ENCODE measurements around the gene SUSD1. TPM values are rescaled to one million over a fixed set of nuclear protein-coding genes. Genes with fewer than 3 reads are reported as not detected.
A peak's percentile ranks its signal among the peaks of the same experiment; 100 is the strongest.

SUSD1 gene
- total RNA-seq, 1 donor from 2014 or later = 15.7 TPM

DNA sequence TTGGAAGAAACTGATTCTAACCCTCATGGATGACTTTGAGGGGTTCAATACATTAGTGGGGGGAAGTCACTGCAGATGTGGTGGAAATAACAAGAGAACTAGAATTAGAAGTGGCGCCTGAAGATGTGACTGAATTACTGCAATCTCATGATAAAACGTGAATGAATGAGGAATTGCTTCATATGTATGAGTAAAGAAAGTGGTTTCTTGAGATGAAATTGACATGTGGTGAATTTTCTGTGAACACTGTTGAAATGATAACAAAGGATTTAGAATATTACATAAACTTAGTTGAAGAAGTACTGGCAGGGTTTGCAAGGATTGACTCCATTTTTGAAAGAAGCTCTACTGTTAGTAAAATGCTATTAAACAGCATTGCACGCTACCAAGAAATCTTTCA lies 165.4 kb downstream of the SUSD1 start:
- POLR2A ChIA-PET = interaction anchor here (0.6 kb wide), 1 partner anchor 26 kb away, joined by 3 read pairs; no protein-coding TSS in a partner anchor

DNA sequence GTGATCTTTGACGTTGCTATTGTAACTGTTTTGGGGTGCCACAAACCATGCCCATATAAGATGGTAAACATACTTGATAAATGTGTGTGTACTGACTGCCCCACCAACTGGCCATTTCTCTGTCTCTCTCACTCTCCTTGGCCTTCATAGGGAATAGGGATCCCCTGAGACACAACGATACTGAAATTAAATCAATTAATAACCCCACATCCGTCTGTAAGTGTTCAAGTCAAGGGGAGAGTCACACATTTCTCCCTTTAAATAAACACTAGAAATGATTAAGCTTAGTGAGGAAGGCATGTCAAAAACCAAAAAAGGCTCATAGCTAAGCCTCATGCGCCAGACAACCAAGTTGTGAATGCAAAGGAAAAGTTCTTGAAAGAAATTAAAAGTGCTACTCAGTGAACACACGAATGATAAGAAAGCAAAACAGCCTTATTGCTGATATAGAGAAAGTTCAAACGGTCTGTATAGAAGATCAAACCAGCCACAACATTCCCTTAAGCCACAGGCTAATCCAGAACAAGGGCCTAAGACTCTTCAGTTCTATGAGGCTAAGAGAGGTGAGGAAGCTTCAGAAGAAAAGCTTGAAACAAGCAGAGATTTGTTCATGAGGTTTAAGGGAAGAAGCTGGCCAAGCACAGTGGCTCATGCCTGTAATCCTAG lies 167.4 kb downstream of the SUSD1 start:
- peaks cover 82% of the 10 kb centered on the region for H3K4me1 Mint-ChIP-seq
- TF ChIP-seq, protein P1, sequence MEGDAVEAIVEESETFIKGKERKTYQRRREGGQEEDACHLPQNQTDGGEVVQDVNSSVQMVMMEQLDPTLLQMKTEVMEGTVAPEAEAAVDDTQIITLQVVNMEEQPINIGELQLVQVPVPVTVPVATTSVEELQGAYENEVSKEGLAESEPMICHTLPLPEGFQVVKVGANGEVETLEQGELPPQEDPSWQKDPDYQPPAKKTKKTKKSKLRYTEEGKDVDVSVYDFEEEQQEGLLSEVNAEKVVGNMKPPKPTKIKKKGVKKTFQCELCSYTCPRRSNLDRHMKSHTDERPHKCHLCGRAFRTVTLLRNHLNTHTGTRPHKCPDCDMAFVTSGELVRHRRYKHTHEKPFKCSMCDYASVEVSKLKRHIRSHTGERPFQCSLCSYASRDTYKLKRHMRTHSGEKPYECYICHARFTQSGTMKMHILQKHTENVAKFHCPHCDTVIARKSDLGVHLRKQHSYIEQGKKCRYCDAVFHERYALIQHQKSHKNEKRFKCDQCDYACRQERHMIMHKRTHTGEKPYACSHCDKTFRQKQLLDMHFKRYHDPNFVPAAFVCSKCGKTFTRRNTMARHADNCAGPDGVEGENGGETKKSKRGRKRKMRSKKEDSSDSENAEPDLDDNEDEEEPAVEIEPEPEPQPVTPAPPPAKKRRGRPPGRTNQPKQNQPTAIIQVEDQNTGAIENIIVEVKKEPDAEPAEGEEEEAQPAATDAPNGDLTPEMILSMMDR (IDR thresholded peaks at IDR 0.05) = no peak
- CTCF ChIA-PET = interaction anchor here (1.1 kb wide), 1 partner anchor 15 kb away, joined by 3 read pairs; no protein-coding TSS in a partner anchor
- no peaks in the 10 kb centered on the region for H3K27me3 Mint-ChIP-seq
- no peak overlapping the region for H3K4me3 Mint-ChIP-seq
- intact Hi-C loops (cut with micrococcal nuclease) = no loop called here
- no peak for ATAC-seq (ENCODE audit: low read depth)
- H3K9me3 Mint-ChIP-seq = no peaks in the 10 kb centered on the region
- no peak for DNase-seq
- H3K36me3 Mint-ChIP-seq (ENCODE audit: low read depth) = no peaks in the 10 kb centered on the region
- POLR2A ChIA-PET = interaction anchor here (1.4 to 1.7 kb wide), 3 partner anchors 18 to 110 kb away, joined by 3 to 6 read pairs (median 5); no protein-coding TSS in a partner anchor
- peak overlapping the region; percentile 32 for H3K27ac Mint-ChIP-seq

More for the DNA sequence above, 165.4 kb downstream of the SUSD1 start:
- Mint-ChIP-seq H3K27ac (peak overlapping the region; percentile 18), H3K9me3 (no peaks in the 10 kb centered on the region), H3K27me3 (no peaks in the 10 kb centered on the region), H3K4me1 (peaks cover 82% of the 10 kb centered on the region), H3K36me3 (ENCODE audit: low read depth) (no peaks in the 10 kb centered on the region), H3K4me3 (no peak overlapping the region)
- no peak for DNase-seq
- no peak for ATAC-seq (ENCODE audit: low read depth)
- TF ChIP-seq, protein P1 (IDR thresholded peaks at IDR 0.05) = no peak
- intact Hi-C loops (cut with micrococcal nuclease) = loop anchor here (5.0 kb wide), 1 partner anchor 323 kb away; the partner anchor contains the start of gene PTBP3
- CTCF ChIA-PET = no interaction called here

DNA sequence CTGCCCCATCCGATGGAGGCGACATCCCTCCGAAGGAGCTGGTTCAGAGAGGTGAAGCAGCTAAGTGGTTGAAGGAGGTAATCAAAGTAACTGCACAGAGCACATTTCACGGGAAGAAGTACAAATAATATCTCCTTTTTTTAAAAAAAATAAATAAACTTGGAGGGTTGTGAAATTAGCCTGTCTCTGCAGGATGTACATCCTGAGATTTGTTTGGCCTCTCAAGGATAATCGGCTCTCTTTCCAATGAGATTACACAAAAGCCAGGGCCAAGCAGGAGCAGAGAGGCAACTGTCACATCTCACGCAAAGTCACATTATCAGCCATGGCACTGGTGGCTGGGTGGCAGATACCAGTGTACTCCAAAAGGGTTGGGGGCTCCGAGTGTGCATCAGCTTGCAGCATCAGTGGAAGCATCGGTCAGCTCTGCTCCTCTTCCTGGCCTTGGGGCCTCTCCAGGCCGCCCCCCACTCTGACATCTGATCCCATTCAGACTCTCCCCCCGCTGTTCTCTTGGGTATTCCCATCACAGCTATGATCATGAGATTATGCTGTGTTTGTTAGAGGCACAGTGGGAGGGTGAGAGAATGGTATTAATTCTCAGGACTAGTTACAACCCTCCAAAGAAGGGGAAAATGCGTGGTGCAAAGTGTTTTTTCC lies 168.6 kb downstream of the SUSD1 start:
- ChIA-PET CTCF (interaction anchor here (1.1 kb wide), 1 partner anchor 14 kb away, joined by 3 read pairs; no protein-coding TSS in a partner anchor), POLR2A (interaction anchor here (0.6 to 5.7 kb wide), 3 partner anchors 13 to 109 kb away, joined by 3 to 51 read pairs (median 5); no protein-coding TSS in a partner anchor)
- no peak for DNase-seq
- TF ChIP-seq, protein P1 (IDR thresholded peaks at IDR 0.05) = no peak
- no peak for ATAC-seq (ENCODE audit: low read depth)
- Mint-ChIP-seq H3K27me3 (no peaks in the 10 kb centered on the region), H3K4me1 (peaks cover 80% of the 10 kb centered on the region), H3K9me3 (no peaks in the 10 kb centered on the region), H3K27ac (no peak overlapping the region), H3K36me3 (ENCODE audit: low read depth) (no peaks in the 10 kb centered on the region), H3K4me3 (no peak overlapping the region)
- intact Hi-C loops (cut with micrococcal nuclease) = no loop called here

GRCh38 chr9:112005939-112006338 lies 169.2 kb downstream of the SUSD1 start:
- peak overlapping the region; percentile 30 for H3K27ac Mint-ChIP-seq
- CTCF ChIA-PET = no interaction called here

More at GRCh38 chr9:112005939-112006338, 169.2 kb downstream of the SUSD1 start:
- intact Hi-C loops (cut with micrococcal nuclease) = loop anchor here (1.0 kb wide), 1 partner anchor 23 kb away; no protein-coding TSS in a partner anchor
- H3K36me3 Mint-ChIP-seq (ENCODE audit: low read depth) = no peaks in the 10 kb centered on the region
- no peaks in the 10 kb centered on the region for H3K9me3 Mint-ChIP-seq
- H3K4me3 Mint-ChIP-seq = no peak overlapping the region
- peaks cover 75% of the 10 kb centered on the region for H3K4me1 Mint-ChIP-seq
- no peak for ATAC-seq (ENCODE audit: low read depth)
- no peaks in the 10 kb centered on the region for H3K27me3 Mint-ChIP-seq
- POLR2A ChIA-PET = interaction anchor here (0.6 to 5.7 kb wide), 6 partner anchors 12 to 106 kb away, joined by 3 to 55 read pairs (median 8); no protein-coding TSS in a partner anchor
- TF ChIP-seq, protein P1 (IDR thresholded peaks at IDR 0.05) = no peak
- DNase-seq = no peak

Data from activated B cell treated with CpG ODN at 0.5 μM for 24 hours (primary cell).